Stimulated activated CD8-positive, alpha-beta memory T cell treated with anti-CD3 and anti-CD28 coated beads, Interleukin-7, amount 100 ng/mL, for 24 hours (primary cell): ENCODE results near the gene CDC20.

Source experiments
- DNase-seq: peaks from one replicate; pipeline ENCODE4 v3.0.0-alpha.2; 2020; ENCODE audit warnings: low read depth

Gene CDC20

DNA sequence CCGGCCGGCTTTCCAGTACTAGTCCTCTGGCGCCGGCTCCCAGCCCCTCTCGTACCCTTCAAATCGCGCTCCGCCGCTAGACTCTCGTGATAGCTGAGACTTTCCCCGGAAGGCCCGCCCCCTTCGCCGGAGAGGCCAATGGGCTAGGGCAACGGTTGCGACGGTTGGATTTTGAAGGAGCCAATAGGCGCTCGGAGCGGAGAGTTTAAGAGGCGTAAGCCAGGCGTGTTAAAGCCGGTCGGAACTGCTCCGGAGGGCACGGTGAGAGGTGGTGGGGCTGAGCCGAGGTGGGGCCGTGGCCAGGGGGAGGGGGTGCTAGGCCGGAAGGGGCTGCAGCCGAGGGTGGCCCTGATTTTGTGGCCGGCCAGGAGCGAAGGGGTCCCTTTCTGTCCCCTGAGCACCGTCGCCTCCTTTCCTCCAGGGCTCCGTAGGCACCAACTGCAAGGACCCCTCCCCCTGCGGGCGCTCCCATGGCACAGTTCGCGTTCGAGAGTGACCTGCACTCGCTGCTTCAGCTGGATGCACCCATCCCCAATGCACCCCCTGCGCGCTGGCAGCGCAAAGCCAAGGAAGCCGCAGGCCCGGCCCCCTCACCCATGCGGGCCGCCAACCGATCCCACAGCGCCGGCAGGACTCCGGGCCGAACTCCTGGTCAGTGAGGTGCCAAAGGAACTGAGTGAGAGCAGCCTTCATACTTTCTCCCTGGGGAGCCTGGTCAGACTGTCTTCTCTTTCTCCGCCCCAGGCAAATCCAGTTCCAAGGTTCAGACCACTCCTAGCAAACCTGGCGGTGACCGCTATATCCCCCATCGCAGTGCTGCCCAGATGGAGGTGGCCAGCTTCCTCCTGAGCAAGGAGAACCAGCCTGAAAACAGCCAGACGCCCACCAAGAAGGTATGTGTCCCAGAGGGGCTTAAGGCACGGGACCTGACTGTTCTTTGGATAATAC lies at the start of gene CDC20:
Gene CDC20 (plus strand): TSS at position 236 of the 948 bp plus-strand sequence. CDS start 235 bp downstream, at position 471.
- peak; percentile 98 for DNase-seq

DNA sequence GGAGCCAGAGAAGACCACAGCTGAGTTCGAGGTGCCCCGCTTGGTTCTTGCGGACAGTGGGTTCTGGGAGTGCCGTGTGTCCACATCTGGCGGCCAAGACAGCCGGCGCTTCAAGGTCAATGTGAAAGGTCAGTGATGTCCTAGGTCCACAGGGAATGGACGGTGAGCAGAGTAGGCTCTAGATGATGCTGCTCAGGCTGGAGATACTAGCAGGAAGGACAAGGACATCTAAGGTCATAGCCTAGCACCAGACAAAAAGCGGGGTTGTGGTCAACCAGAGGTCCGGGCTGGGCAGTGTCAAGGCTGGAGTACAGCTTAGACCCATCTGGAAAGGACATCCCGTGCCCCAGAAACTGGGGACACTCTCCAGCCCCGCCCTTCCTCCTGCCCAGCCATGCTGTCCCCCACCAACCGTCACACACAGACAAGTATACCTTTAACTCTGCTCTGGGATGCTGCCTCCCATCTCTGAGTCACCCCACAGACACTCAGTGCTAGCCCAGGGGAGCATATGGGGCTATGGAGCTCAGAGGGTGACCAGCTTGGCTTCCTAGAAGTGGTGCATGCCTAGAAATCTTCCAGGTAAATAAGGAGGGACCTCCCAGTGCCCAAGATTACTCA lies 49.3 kb upstream of the CDC20 start:
- DNase-seq = no peak

DNA sequence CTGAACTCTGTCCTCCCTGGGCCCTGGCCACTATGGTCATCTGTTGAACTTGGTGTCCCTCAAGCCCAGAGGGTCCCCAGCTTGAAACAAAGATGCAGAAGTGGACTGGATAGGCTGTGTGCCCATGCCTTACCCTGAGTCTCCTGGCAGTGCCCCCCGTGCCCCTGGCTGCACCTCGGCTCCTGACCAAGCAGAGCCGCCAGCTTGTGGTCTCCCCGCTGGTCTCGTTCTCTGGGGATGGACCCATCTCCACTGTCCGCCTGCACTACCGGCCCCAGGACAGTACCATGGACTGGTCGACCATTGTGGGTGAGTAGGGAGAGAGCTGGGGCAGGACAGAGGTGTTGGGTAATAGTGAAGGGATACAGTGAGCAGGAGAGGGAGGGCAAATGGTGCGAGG lies 47.3 kb upstream of the CDC20 start:
- DNase-seq = no peak

DNA sequence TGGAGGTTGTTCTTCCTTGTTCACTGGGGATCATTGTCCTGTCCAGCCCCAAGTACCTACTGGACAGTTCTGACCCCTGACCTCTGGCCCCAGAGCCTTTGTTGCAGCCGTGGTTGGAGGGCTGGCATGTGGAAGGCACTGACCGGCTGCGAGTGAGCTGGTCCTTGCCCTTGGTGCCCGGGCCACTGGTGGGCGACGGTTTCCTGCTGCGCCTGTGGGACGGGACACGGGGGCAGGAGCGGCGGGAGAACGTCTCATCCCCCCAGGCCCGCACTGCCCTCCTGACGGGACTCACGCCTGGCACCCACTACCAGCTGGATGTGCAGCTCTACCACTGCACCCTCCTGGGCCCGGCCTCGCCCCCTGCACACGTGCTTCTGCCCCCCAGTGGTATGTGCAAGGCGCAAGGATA lies 46.6 kb upstream of the CDC20 start:
- no peak for DNase-seq

DNA sequence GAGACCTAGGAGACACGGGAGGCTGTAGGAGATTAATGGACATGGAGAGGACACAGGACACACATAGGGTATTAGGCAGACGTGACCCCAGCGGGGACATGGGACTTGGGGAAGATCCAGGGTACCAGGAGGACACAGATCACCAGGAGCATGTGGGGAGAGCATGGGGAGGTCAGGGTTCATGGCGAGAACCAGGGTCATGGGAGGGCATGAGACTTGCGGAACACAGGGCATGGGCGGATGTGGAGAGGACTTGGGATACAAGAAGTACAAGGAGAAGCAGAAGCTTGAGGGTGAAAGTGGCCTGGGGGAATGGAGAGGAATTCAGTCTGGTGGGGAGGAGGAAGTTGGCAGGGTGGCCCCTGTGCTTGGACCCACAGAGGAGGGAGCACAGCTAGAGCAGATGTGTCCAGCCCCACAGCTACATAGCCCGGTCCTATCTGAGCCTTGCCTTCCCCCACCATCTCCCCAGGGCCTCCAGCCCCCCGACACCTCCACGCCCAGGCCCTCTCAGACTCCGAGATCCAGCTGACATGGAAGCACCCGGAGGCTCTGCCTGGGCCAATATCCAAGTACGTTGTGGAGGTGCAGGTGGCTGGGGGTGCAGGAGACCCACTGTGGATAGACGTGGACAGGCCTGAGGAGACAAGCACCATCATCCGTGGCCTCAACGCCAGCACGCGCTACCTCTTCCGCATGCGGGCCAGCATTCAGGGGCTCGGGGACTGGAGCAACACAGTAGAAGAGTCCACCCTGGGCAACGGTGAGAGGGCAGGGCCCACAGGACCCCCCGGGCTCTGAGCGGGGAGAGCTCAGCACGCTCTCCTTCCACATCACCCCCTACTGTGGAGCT lies 45.9 kb upstream of the CDC20 start:
- DNase-seq = no peak

DNA sequence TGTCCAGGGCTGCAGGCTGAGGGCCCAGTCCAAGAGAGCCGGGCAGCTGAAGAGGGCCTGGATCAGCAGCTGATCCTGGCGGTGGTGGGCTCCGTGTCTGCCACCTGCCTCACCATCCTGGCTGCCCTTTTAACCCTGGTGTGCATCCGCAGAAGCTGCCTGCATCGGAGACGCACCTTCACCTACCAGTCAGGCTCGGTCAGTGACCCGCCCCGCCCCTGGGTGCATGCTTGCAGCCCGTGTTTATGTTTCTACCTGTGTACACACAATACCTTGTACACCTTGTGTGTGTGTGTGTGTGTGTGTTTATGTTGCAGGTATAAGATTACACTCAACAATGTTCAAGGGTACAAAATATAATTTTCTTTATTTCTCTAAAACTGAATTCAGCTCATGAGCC lies 45.0 kb upstream of the CDC20 start:
- no peak for DNase-seq

DNA sequence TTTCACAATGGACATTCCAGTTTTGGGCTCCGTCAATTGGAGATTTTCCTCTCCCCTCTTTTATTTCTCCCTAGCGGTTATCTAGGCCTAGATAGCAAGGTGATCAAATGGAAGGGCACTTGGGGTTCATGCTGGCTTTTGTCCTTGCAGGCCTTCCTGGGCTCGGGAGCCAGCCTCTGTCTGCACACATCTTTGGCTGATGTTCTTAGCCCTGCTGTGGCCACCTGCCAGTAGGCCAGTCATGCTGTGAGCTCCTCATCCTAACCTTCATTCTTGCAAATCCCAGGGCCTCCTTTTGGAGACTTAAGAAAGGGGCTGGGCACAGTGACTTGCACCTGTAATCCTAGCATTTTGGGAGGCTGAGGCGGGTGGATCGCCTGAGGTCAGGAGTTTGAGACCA lies 44.5 kb upstream of the CDC20 start:
- no peak for DNase-seq

DNA sequence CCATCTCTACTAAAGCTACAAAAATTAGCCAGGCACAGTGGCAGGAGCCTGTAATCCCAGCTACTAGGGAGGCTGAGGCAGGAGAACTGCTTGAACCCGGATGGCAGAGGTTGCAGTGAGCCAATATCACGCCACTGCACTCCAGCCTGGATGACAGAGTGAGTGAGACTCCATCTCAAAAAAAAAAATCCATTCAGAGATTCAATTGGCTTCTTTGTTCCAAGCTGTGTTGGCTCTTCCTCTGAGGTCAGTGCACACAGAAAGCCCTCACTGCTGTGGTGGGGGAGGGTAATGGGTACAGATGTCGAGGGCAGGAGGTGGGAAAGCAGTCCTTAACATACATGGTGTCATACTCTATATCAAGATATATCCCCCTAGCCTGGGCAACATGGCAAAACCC lies 43.3 kb upstream of the CDC20 start:
- no peak for DNase-seq

DNA sequence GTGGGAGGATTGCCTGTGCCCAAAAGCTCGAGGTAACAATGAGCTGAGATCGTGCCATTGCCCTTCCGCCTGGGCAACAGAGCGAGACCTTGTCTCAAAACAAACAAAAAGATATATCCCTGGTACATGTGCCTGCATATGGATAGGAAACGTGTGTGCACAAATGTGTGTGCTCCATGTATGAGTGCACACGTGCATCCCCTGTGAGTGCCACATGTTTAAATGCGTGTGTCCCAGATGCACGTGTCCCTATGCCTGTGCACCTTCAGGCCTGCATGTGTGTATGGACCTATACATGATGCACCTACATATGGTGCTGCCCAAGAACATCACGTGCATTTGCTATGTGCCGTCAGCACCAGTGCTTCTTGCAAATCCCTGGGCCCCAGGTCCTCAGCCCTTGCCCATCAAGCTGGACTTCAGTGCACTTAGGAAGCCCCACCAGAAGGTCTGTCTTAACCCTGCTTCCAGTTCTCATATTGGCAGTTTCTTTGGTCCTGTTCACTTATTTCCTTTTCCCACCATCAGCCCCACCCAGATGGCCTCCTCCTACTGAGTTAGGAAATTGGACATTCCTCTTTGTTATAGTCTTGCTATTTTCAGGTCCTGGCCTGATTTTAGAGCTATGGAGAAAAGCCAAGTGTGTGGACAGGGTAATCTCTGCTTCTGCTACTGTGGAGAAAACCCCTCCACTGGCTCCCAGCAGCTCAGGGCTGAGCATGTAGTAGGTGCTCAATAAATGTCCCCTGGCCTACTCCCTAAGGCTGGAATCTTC lies 42.6 kb upstream of the CDC20 start:
- DNase-seq = no peak

DNA sequence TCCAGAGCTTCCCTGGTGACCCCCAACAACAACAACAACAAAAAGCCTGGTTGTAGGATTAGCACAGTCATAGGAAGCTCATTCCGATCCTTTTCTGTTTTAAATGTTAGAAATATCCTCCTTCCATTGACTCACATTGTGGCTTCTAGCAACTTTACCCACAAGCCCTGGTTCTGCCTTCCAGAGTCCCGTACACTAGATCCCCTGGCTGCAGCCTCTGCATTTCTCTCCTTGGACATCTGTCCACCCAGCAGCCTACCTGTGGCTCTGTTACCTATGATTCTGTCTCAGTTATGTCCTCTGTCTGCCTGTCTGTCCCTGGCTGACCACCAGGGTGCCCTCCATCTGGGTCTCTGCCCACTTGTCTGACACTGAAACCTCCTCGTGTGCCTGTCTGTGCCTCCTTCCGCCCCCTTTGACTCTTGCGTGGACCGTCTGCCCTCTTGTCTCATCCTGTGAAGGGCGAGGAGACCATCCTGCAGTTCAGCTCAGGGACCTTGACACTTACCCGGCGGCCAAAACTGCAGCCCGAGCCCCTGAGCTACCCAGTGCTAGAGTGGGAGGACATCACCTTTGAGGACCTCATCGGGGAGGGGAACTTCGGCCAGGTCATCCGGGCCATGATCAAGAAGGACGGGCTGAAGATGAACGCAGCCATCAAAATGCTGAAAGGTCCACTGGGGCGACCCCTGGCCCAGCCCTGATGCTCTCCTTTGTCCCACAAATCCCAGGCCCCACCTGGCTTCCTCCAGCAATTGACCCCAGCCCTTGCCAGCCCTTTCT lies 41.9 kb upstream of the CDC20 start:
- DNase-seq = no peak

DNA sequence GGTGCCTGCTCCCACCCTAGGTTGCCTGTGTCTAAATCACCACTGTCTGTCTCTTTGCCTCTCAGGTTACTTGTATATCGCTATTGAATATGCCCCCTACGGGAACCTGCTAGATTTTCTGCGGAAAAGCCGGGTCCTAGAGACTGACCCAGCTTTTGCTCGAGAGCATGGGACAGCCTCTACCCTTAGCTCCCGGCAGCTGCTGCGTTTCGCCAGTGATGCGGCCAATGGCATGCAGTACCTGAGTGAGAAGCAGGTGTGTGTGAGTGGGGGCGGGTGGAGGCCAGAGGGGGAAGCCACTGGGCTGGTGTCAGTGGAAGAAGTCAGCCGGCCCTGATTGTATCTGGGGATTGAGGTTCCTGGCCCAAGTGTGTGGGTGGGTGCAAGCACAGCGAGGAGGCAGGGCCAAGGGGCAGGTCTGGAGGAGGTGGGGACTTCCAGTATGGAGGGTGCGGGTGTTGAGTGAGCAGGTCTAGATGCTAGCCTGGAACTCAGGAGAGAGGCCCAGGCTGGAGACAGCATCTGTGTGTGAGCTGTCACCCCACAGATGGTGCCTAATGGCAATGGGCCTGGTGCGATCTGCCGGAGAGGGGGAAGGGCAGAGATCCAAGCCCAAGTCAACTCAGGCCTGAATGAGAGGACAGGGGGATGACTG lies 40.8 kb upstream of the CDC20 start:
- no peak for DNase-seq

DNA sequence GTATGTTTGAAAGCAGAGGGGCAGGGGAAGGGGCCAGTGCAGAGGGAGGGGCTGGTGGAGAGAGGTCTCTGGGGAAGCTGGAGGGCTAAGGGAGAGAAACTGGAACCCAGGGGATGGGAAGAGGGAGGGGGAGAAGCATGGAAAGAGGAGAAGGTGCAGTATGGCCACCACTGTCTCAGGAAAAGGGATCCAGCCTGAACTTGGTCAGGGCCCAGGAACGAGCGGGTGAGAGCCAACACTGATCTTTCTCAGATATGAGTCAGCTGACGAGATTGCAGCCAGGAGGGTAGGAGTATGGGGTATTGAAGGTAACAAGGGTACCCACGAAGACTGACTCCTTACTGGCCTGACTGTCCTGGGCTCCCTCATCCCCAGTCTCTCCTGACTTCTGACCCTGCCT lies 40.0 kb upstream of the CDC20 start:
- no peak for DNase-seq

DNA sequence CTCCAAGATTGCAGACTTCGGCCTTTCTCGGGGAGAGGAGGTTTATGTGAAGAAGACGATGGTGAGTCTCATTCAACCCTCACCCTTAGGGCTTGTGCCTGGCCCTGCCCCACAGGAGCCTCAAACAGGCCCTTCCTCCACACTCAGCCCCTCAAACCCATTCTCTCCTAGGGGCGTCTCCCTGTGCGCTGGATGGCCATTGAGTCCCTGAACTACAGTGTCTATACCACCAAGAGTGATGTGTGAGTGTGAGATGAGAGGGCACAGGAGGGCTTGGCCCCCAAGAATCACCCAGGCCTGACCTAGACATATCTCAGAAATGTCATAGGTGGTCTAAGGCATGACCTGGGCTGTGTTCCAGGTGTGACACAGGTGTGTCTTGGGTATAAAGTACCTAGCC lies 39.5 kb upstream of the CDC20 start:
- no peak for DNase-seq

DNA sequence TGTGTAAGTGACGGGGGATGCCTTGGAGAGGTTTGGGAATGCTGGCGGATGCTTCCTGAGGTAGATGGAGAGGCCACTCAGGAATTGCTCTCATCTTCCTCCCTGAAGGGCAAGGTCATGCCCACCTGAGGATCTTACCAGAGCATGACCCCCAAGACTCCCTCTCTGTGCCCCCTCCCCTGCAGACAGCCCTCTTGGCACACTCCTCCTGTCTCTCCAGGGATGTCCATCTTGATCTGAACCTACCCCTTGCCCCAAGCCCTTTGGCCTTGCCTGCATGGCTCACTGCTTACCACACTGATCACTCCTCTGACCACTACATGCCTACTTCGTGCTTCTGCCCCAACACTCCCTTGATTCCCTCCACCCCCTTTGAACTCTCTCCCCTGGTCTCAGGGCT lies 39.0 kb upstream of the CDC20 start:
- DNase-seq = no peak

DNA sequence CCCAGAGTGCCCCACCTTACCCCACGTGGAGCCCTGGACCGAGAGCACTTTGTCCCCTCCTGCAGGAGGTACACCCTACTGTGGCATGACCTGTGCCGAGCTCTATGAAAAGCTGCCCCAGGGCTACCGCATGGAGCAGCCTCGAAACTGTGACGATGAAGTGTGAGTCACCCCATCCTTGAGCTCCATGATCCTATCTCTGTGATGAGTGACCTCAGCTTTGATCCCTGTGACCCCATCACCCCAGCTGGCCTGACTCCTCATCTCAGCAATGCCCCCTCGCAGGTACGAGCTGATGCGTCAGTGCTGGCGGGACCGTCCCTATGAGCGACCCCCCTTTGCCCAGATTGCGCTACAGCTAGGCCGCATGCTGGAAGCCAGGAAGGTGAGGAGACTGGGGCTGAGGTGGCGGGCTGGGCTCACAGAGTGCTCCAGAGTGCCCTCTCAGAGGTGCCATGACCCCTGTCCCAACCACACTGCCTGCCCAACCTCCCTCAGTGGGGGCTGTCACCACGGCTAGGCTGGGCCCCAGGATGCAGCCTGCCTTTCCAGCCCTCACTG lies 37.4 kb upstream of the CDC20 start:
- DNase-seq = no peak

DNA sequence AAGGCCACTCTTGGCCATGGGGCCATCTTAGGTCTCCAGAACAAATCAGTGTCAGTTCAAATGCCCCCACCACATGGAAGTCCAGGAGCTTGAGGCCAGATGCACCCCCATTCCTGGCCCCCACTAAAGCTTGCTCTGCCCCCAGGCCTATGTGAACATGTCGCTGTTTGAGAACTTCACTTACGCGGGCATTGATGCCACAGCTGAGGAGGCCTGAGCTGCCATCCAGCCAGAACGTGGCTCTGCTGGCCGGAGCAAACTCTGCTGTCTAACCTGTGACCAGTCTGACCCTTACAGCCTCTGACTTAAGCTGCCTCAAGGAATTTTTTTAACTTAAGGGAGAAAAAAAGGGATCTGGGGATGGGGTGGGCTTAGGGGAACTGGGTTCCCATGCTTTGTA lies 36.3 kb upstream of the CDC20 start:
- no peak for DNase-seq

DNA sequence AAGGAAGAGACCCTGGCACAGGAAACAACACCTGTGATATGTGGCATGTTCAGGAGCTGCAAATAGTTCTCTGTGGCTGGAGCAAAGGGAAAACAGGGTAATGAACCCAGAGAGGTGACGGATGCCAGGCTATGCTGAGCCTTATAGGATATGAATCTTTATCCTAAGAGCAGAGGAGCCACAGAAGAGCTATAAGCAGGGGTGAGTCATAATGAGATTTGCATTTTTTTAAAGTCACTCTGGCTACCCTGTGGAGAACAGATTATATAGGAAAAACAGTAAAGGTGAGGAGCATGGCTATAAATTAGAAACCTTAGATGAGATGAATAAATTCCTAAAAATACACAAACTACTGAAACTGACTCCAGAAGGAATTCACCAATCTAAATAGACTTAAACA lies 34.0 kb upstream of the CDC20 start:
- no peak for DNase-seq

DNA sequence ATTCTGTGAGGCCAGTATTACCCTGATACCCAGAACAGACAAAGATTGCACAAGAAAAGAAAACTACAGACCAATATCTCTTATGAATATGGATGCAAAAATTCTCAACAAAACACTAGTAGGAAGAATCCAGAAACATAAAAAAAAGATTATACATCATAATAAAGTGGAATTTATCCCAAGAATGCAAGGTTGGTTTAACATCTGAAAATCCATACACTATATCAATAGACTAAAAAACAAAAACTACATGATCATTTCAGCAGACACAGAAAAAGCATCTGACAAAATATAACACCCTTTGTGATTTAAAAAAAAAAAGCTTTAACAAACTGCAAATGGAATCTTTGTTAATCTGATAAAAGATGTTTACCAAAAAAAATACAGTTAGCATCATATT lies 33.4 kb upstream of the CDC20 start:
- no peak for DNase-seq

DNA sequence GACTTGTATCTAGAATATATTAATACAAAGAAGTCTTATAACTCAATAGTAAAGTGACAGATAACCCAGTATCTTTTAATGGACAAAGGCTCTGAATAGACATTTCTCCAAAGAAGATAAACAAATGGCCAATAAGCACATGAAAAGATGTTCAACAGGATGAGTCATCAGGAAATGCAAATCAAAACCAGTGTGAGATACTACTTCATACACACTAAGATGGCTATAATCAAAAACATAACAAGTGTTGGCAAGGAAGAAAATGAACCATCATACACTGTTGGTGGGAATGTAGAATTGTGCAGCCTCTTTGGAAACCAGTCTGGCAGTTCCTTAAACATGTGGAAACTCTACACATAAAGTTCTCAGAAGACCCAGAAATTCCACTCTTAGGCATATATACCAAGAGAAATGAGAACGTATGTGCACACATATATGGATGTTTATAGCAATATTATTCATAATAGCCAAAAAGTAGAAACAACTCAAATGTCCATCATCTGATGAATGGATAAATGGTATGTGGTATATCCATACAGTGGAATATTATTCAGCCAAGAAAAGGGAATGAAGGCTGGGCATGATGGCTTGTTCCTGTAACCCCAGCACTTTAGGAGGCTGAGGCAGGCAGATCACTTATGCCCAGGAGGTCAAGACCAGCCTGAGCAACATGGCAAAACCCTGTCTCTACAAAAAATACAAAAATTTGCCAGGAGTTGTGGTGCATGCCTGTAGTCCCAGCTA lies 31.1 kb upstream of the CDC20 start:
- no peak for DNase-seq
